Right lobe of liver (tissue), 6 donors: ENCODE data around the gene KCNK13. TPM values are rescaled to one million over a fixed set of nuclear protein-coding genes. Genes with fewer than 3 reads are reported as not detected.

Experiments
- ATAC-seq, 4 donors: fragments of 200-7000 bp; cut with Tn5 transposase; one replicate each; pipeline ENCODE4 v1.9.1; 2020; ENCODE audit warnings: mild to moderate bottlenecking in 4 of 4, moderate library complexity in 4 of 4
- DNase-seq, 3 donors: peaks; one replicate each; pipeline ENCODE4 v3.0.0-alpha.2; 2020
- H3K27ac ChIP-seq, 3 donors: fragments of 200-600 bp; one replicate each; pipeline ENCODE4 v1.8.0; 2022
- H3K27me3 ChIP-seq, 2 donors: fragments of 200-600 bp; one replicate each; pipeline ENCODE4 v1.8.0; 2022
- H3K36me3 ChIP-seq, 4 donors: fragments of 200-600 bp; sonication (generic) in 1 of 4; one replicate each; pipeline versions ENCODE4 v1.5.1 to v1.8.0; 2017 to 2022; ENCODE audit warnings: control low read depth in 1 of 4
- H3K4me1 ChIP-seq, 4 donors: fragments of 200-600 bp; sonication (generic) in 1 of 4; one replicate each; pipeline versions ENCODE4 v1.5.1 to v1.8.0; 2017 to 2022; ENCODE audit warnings: control low read depth in 1 of 4
- H3K4me3 ChIP-seq, 3 donors: fragments of 200-600 bp; one replicate each; pipeline ENCODE4 v1.8.0; 2022
- H3K9me3 ChIP-seq, 4 donors: fragments of 200-600 bp; sonication (generic) in 1 of 4; one replicate each; pipeline versions ENCODE4 v1.5.1 to v1.8.0; 2017 to 2022; ENCODE audit warnings: control low read depth in 1 of 4
- CTCF ChIP-seq, 4 donors: fragments of 200-600 bp in 3 of 4; fragments of 450-650 bp in 1 of 4; IDR thresholded peaks; one replicate each; pipeline versions ENCODE4 v1.5.1 to v1.8.0; 2016 to 2022; ENCODE audit warnings: antibody characterized with exemption in 4 of 4, mild to moderate bottlenecking in 2 of 4
- POLR2A ChIP-seq: fragments of 450-650 bp; IDR thresholded peaks from one replicate; pipeline ENCODE4 v1.6.1; 2017; ENCODE audit warnings: antibody characterized with exemption, mild to moderate bottlenecking
- WGBS: methylation state at CpG from one replicate; pipeline ENCODE4 v1.1.6; 2018; ENCODE audit warnings: low coverage, low lambda C conversion rate; ENCODE audit not compliant: insufficient coverage; ENCODE audit errors: missing lambda C conversion rate; 5-methylcytosine and 5-hydroxymethylcytosine counted together
- intact Hi-C, 2 donors: fragments of 100-400 bp; cut with DNase I; formaldehyde crosslinking; loops; one replicate each; pipeline versions ENCODE4 v1.11.2 to v1.14.1; 2022
- total RNA-seq, 6 experiments: library from RNA; depleted of rRNA in 2 of 6; stranded (reverse); fragments of >200 nt in 2 of 6; fragmentation: NEBNext Ultra II Directional in 3 of 6; extraction: Animal tissue kit (Norgen Biotek cat#: 25700) in 3 of 6; gene quantifications; one replicate each; pipeline versions ENCODE4 v1.1.0 to v1.2.4, GENCODE V29; 2016 to 2023
- donor health status: DM: no; HTN: yes; CAD: no.
- donor health status: DM: no; HTN: no; CAD: no.
- donor health status: DM: no; HTN: no; CAD: no.
- donor health status: DM: no; HTN: yes; CAD: no.
- donor health status: DM: no; HTN: yes; CAD: no.

KCNK13 gene
- total RNA-seq, 6 experiments from 2014 or later, result 0.30 to 1.2 (median 0.36) TPM

GRCh38 chr14:90045616-90046015 lies 16.2 kb upstream of the KCNK13 start:
- Histone ChIP-seq H3K27me3 (no peaks in the 10 kb centered on the region), H3K36me3 (no peaks in the 10 kb centered on the region), H3K4me1 (no peaks in the 10 kb centered on the region), H3K4me3 (no peak overlapping the region), H3K9me3 (no peaks in the 10 kb centered on the region), H3K27ac (no peak overlapping the region)
- ATAC-seq (peak in 1 of 4 donors; percentile 19), DNase-seq (no peak)
- TF ChIP-seq POLR2A (no peak), CTCF (IDR thresholded peaks at IDR 0.05) (no peak)
- no CpG with 5 or more reads among the region's 2 CpGs for WGBS
- intact Hi-C loops, result no loop called here

- Histone ChIP-seq H3K9me3 (no peaks in the 10 kb centered on the region), H3K27me3 (no peaks in the 10 kb centered on the region), H3K4me1 (no peaks in the 10 kb centered on the region), H3K4me3 (no peak overlapping the region), H3K27ac (no peak overlapping the region), H3K36me3 (no peaks in the 10 kb centered on the region)
- ATAC-seq, result no peak
- intact Hi-C loops, result no loop called here
- TF ChIP-seq CTCF (IDR thresholded peaks at IDR 0.05), result no peak
- no peak for TF ChIP-seq POLR2A
- no peak for DNase-seq
- 73% methylated on average over 3 of the region's 3 CpGs for WGBS
Observed at GRCh38 chr14:90049390-90049789, 12.4 kb upstream of the KCNK13 start.

- intact Hi-C loops, result no loop called here
- H3K4me1 ChIP-seq, result no peaks in the 10 kb centered on the region
- TF ChIP-seq CTCF (IDR thresholded peaks at IDR 0.05) (no peak), POLR2A (no peak)
- no peak overlapping the region for H3K27ac ChIP-seq
- ATAC-seq (no peak), DNase-seq (no peak)
- WGBS, result 88% methylated on average over 3 of the region's 4 CpGs
- no peaks in the 10 kb centered on the region for H3K27me3 ChIP-seq
- H3K9me3 ChIP-seq, result no peaks in the 10 kb centered on the region
- H3K36me3 ChIP-seq, result no peaks in the 10 kb centered on the region
- H3K4me3 ChIP-seq, result no peak overlapping the region
Observed at GRCh38 chr14:90050271-90050670, 11.5 kb upstream of the KCNK13 start.

GRCh38 chr14:90053044-90053443 lies 8.8 kb upstream of the KCNK13 start:
- Histone ChIP-seq H3K4me1 (no peaks in the 10 kb centered on the region), H3K36me3 (no peaks in the 10 kb centered on the region), H3K27ac (no peak overlapping the region), H3K27me3 (no peaks in the 10 kb centered on the region), H3K9me3 (no peaks in the 10 kb centered on the region), H3K4me3 (no peak overlapping the region)
- WGBS, result 48% methylated on average over 2 of the region's 2 CpGs
- intact Hi-C loops, result no loop called here
- DNase-seq (no peak), ATAC-seq (no peak)
- TF ChIP-seq CTCF (IDR thresholded peaks at IDR 0.05) (no peak), POLR2A (no peak)

DNA sequence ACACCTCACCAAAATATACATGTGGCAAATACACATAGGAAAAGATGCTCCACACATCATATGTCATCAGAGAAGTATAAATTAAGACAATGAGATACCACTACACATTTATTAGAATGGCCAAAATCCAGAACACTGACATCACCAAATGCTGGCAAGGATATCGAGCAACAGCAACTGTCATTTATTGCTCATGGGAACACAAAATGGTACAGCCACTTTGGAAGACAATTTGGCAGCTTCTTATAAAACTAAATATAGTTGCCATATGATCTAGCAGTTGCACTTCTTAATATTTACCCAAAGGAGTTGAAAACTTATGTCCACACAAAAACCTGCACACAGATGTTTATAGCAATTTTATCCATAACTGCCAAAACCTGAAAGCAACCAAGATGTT lies 7.0 kb upstream of the KCNK13 start:
- Histone ChIP-seq H3K4me3 (no peak overlapping the region), H3K4me1 (no peaks in the 10 kb centered on the region), H3K9me3 (no peaks in the 10 kb centered on the region), H3K36me3 (no peaks in the 10 kb centered on the region), H3K27ac (no peak overlapping the region), H3K27me3 (no peaks in the 10 kb centered on the region)
- no peak for TF ChIP-seq CTCF (IDR thresholded peaks at IDR 0.05)
- no peak for TF ChIP-seq POLR2A
- intact Hi-C loops, result no loop called here
- DNase-seq (no peak), ATAC-seq (no peak)
- WGBS, result 71% methylated on average over 1 of the region's 1 CpG
